Measurements from ENCODE around the gene ST3GAL4.
A peak's percentile ranks its signal among the peaks of the same experiment; 100 is the strongest.

ST3GAL4 gene

DNA sequence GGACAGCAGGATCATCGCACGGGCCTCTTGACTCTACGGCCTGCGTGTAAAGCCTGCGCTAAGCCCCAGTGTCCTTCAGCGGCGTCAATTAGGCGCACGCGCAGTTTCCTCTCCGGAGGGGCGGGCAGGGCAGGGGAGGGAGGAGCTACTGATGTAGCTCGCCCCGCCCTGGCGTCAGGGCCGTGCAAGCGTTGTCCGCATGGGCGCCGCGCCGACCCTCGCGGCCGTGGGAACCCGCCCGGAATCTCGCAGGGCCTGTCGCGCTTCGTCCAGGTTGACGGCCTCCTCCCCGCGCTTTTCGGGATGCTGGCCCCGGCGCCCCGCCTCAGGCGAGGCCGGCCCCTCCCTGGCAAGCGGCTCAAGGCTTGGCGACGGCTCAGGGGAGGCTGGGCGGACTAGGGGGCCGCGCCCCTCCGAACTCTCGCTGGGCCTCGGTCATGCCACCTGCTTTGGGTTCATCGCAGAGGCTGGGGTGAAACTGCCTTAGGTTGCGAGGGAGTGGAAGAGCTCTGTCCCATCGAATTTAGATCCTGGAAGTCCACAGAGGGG is 61.1 kb downstream of the ST3GAL4 start:
- TF ChIP-seq, protein P1, sequence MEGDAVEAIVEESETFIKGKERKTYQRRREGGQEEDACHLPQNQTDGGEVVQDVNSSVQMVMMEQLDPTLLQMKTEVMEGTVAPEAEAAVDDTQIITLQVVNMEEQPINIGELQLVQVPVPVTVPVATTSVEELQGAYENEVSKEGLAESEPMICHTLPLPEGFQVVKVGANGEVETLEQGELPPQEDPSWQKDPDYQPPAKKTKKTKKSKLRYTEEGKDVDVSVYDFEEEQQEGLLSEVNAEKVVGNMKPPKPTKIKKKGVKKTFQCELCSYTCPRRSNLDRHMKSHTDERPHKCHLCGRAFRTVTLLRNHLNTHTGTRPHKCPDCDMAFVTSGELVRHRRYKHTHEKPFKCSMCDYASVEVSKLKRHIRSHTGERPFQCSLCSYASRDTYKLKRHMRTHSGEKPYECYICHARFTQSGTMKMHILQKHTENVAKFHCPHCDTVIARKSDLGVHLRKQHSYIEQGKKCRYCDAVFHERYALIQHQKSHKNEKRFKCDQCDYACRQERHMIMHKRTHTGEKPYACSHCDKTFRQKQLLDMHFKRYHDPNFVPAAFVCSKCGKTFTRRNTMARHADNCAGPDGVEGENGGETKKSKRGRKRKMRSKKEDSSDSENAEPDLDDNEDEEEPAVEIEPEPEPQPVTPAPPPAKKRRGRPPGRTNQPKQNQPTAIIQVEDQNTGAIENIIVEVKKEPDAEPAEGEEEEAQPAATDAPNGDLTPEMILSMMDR (IDR thresholded peaks at IDR 0.05; ENCODE audit: low read depth, low read length, missing control alignments), result no peak
- H3K4me3 ChIP-seq (replicated peaks; ENCODE audit: low read depth, low read length), result peak overlapping the region; percentile 34
- peak; percentile 52 for DNase-seq (ENCODE audit: extremely low read depth, low read depth)

DNA sequence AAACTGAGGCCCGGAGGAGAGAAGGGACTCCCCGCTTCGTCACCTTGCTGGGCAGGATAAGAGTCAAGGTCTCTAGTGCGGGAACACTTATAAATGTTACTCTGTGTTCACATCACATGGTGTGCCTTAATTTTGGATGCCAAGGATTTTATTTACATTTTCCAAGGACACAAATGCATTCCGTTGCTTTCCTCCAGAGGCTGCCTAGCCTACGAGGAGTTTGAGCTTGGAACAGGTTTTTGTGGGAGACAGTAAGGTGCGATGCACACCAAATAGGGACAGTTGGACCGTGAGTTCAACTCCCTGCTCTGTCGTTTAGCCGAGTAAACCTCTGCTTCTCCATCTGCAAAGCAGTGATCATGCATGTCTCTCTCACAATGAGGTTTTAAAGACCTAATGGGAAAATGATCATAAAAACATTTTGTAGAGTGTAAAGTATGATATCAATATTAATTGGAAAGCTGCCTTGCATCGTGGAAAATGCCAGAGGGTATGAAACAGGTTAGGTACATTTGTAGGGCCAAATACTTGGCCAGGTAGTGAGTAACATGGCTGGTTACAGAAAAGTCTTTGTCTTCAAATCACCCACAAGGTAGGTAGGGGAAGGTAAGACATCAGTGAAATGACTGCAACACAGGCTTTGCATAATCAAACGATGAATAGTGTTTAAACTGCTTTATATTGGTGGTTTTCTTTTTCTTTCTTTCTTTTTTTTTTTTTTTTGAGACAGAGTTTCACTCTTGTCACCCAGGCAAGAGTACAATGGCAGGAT is 61.8 kb downstream of the ST3GAL4 start:
- TF ChIP-seq, protein P1 (IDR thresholded peaks at IDR 0.05; ENCODE audit: low read depth, low read length, missing control alignments), result no peak
- no peak for DNase-seq (ENCODE audit: extremely low read depth, low read depth)
- no peak overlapping the region; the same call in 1 of the 2 replicates for H3K4me3 ChIP-seq (replicated peaks; ENCODE audit: low read depth, low read length)

DNA sequence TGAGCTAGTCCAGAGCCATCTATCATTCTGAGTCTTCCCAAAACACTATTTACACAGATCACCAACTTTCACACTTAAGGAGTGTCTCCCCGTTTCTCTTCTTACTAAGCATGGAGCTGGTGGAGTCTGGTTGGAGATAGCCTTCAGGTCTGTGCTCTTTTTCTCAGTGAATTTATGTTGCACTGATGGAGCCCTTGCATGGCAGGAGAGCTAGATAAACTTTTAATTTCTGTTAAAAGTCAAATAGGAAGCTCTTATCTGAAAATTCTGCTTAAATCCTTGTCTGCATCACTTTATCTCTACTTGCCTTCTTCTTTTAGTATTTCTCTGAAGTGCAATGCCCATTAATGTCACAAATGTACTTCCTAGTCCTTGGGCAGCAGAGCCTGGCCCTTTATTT is 63.4 kb downstream of the ST3GAL4 start:
- H3K4me3 ChIP-seq (replicated peaks; ENCODE audit: low read depth, low read length), result no peak overlapping the region
- TF ChIP-seq, protein P1 (IDR thresholded peaks at IDR 0.05; ENCODE audit: low read depth, low read length, missing control alignments), result no peak
- DNase-seq (ENCODE audit: extremely low read depth, low read depth), result no peak

DNA sequence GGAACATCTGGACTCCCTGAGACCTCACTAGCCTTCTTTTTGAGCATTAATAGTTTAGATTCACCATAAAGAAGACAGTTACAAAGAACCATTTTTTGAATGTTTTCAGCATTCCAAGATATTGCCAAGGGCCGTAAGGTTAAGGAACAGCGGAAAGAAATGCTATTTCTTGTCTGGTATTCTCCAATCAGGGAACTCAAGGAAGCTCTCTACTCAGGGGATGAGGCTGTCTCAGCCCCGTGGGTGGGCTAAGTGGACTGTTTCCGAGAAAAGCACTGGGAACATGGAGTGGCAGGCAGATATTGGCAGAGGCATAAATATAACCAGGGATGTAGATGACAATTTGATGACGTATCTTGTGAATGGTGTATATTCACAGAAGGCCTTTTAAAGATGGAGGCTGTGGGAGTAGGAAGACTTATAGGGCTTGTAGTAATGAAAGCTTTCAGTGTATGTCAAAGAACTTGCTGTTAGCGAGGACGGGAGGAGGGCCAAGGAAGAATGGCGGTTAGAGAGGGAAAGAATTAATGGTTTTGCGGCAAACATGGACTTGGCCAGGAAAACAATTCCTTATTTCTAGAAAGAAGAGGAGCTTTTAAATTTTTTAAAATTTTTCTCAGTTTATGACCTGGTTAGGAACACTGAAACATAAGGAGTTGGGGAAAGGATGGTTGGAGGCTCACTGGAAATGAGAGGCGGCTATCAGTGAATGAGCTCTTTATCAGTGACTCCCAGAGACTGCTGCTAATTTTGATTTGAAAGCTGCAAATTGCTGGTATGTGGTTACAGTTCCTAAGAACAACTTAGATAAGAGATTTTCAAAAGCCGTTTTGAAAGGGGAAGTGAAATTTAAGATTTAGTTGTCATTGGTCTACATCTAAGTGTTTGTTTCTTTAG is 64.6 kb downstream of the ST3GAL4 start:
- DNase-seq (ENCODE audit: extremely low read depth, low read depth), result no peak

DNA sequence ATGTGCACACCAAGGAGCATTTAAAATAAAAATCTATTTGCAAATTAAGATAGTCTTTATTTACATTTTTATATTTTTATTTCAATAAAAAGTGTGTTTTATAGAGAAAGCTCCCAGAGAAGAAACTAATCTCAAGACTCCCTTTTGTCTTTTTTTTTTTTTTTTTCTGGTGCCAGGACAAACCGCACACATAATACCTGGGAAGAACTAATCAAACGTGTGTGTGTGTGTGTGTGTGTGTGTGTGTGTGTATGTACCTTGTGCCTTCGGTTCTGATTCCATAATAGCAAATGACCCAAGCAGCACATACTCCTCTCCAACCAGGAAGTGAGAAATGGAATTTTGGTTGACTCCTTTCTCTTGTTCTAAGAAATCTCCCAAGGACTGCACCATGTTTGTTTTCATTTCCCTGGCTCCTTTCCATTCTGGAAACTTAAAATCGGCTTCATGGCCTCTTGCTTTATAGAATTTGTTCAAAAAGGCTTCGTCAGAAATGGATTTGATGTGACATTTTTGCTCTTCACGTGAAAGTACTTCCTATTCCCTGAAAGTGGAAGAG is 65.3 kb downstream of the ST3GAL4 start:
- TF ChIP-seq, protein P1 (IDR thresholded peaks at IDR 0.05; ENCODE audit: low read depth, low read length, missing control alignments), result no peak
- DNase-seq (ENCODE audit: extremely low read depth, low read depth), result no peak

More for the DNA sequence above, 64.6 kb downstream of the ST3GAL4 start:
- TF ChIP-seq, protein P1 (IDR thresholded peaks at IDR 0.05; ENCODE audit: low read depth, low read length, missing control alignments), result no peak
- H3K4me3 ChIP-seq (replicated peaks; ENCODE audit: low read depth, low read length), result no peak overlapping the region

DNA sequence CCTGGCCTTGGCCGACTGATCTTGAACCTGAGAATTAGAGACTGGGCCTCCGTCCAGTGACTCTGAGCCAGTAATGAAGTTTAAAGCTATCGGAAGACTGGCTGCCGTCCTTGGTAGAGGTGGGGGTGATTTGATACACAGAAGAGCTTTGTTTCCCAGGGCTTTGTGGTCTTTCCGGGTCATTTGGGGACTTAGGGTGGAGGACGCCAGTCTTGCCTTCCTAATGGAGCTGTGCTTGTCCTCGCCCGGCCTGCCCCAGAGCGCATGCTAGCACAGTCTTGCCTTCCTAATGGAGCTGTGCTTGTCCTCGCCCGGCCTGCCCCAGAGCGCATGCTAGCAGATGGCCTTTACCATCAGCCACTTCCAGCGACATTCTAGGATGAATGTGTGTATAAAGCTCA is 65.8 kb downstream of the ST3GAL4 start:
- TF ChIP-seq, protein P1 (IDR thresholded peaks at IDR 0.05; ENCODE audit: low read depth, low read length, missing control alignments), result no peak
- H3K4me3 ChIP-seq (replicated peaks; ENCODE audit: low read depth, low read length), result no peak overlapping the region
- no peak for DNase-seq (ENCODE audit: extremely low read depth, low read depth)

More for the DNA sequence above, 65.3 kb downstream of the ST3GAL4 start:
- H3K4me3 ChIP-seq (replicated peaks; ENCODE audit: low read depth, low read length), result no peak overlapping the region

Measured in HFF-Myc (cell line).